HepG2 (cell line): ENCODE data around the gene FXYD5. TPM values are rescaled to one million over a fixed set of nuclear protein-coding genes. Genes with fewer than 3 reads are reported as not detected.

Experiments
- ARID3A ChIP-seq: IDR thresholded peaks from 2 replicates; pipeline ENCODE4 v1.6.1; 2012; ENCODE audit warnings: low read depth, low read length, improper control_type of control experiment
- CEBPB ChIP-seq: IDR thresholded peaks from 2 replicates; pipeline ENCODE4 v1.6.1; 2011; ENCODE audit warnings: low read depth, low read length, improper control_type of control experiment, borderline replicate concordance
- ERF ChIP-seq: IDR thresholded peaks from 2 replicates; pipeline ENCODE4 v1.6.1; 2018; ENCODE audit warnings: missing biosample characterization, missing genetic modification reagents
- HNRNPH1 ChIP-seq: fragments of 200-400 bp; formaldehyde crosslinking; optimal IDR thresholded peaks from 2 replicates; pipeline ENCODE3; 2017; ENCODE audit warnings: mild to moderate bottlenecking, low read depth, low read length
- MTF2 ChIP-seq: sonication (generic); formaldehyde crosslinking; IDR thresholded peaks from 2 replicates; pipeline ENCODE4 v1.5.0; 2020; ENCODE audit warnings: missing genetic modification reagents, borderline replicate concordance
- RFXAP ChIP-seq: sonication (generic); formaldehyde crosslinking; IDR thresholded peaks from 2 replicates; pipeline ENCODE4 v1.4.0; 2020; ENCODE audit warnings: missing genetic modification reagents, borderline replicate concordance
- ZBTB21 ChIP-seq: sonication (generic); formaldehyde crosslinking; IDR thresholded peaks from 2 replicates; pipeline ENCODE4 v1.4.0; 2020; ENCODE audit warnings: missing genetic modification reagents
- ZNF101 ChIP-seq: sonication (generic); formaldehyde crosslinking; IDR thresholded peaks from 2 replicates; pipeline ENCODE4 v1.4.0; 2020; ENCODE audit warnings: mild to moderate bottlenecking, low read depth, missing genetic modification reagents, borderline replicate concordance
- ZNF280D ChIP-seq: sonication (generic); formaldehyde crosslinking; IDR thresholded peaks from 2 replicates; pipeline ENCODE4 v1.5.1; 2020; ENCODE audit warnings: mild to moderate bottlenecking, missing genetic modification reagents
- ZNF549 ChIP-seq: sonication (generic); formaldehyde crosslinking; IDR thresholded peaks from 2 replicates; pipeline ENCODE4 v1.5.0; 2020; ENCODE audit warnings: missing genetic modification reagents
- ZNF788 ChIP-seq: sonication (generic); formaldehyde crosslinking; IDR thresholded peaks from 2 replicates; pipeline ENCODE4 v1.5.0; 2020; ENCODE audit warnings: mild to moderate bottlenecking, missing genetic modification reagents, borderline replicate concordance
- ZNF883 ChIP-seq: sonication (generic); formaldehyde crosslinking; IDR thresholded peaks from 2 replicates; pipeline ENCODE4 v1.5.1; 2020; ENCODE audit warnings: mild to moderate bottlenecking, missing genetic modification reagents; ENCODE audit errors: not compliant biosample characterization
- ZSCAN21 ChIP-seq: sonication (generic); formaldehyde crosslinking; IDR thresholded peaks from 2 replicates; pipeline ENCODE4 v1.8.0; 2022; ENCODE audit warnings: mild to moderate bottlenecking, missing genetic modification reagents, moderate library complexity, borderline replicate concordance
- ZSCAN30 ChIP-seq: sonication (generic); formaldehyde crosslinking; IDR thresholded peaks from 2 replicates; pipeline ENCODE4 v1.5.0; 2020; ENCODE audit warnings: mild to moderate bottlenecking, missing genetic modification reagents
- polyA plus RNA-seq, 8 experiments: library from polyadenylated mRNA; depleted of rRNA in 3 of 8; stranded (reverse) in 7 of 8; unstranded in 1 of 8; fragments of >200 nt; fragmentation: Illumina TruSeq in 4 of 8; extraction: Trizol in 4 of 8; gene quantifications; 2 replicates each; pipeline versions ENCODE4 v1.2.1 to v1.2.3, GENCODE V29; 2011 to 2016; ENCODE audit warnings: low read depth in 4 of 8, missing spikeins in 1 of 8, mixed read lengths in 1 of 8; ENCODE audit not compliant: insufficient read depth in 1 of 8
- total RNA-seq, 5 experiments: library from RNA; depleted of rRNA; stranded (reverse); fragments of >200 nt; fragmentation: Illumina TruSeq; extraction: Trizol; gene quantifications; 2 replicates each; pipeline ENCODE4 v1.2.3, GENCODE V29; 2016; ENCODE audit warnings: low read depth in 1 of 5
- TF ChIP-seq, protein P1 (sequence below), 2 experiments: fragments of 450-650 bp in 1 of 2; sonication (generic) in 1 of 2; formaldehyde crosslinking; IDR thresholded peaks; 2 replicates each; pipeline versions ENCODE4 v1.5.0 to v1.8.0; 2020 to 2022; ENCODE audit warnings: mild to moderate bottlenecking in 1 of 2, missing genetic modification reagents in 1 of 2
- TF ChIP-seq, protein P2 (sequence below): sonication (generic); formaldehyde crosslinking; IDR thresholded peaks from 2 replicates; pipeline ENCODE4 v1.8.0; 2022; ENCODE audit warnings: missing genetic modification reagents, mild to moderate bottlenecking, moderate library complexity, borderline replicate concordance
- TF ChIP-seq, protein P3 (sequence below): sonication (generic); formaldehyde crosslinking; IDR thresholded peaks from 2 replicates; pipeline ENCODE4 v1.4.0; 2020; ENCODE audit warnings: mild to moderate bottlenecking, missing genetic modification reagents

Gene FXYD5
- total and polyA plus RNA-seq, 2 of the 13 experiments (the other 11 are each of a cell fraction or from before 2014, with no cell fraction given), result 0.65 TPM; not detected in 1

DNA sequence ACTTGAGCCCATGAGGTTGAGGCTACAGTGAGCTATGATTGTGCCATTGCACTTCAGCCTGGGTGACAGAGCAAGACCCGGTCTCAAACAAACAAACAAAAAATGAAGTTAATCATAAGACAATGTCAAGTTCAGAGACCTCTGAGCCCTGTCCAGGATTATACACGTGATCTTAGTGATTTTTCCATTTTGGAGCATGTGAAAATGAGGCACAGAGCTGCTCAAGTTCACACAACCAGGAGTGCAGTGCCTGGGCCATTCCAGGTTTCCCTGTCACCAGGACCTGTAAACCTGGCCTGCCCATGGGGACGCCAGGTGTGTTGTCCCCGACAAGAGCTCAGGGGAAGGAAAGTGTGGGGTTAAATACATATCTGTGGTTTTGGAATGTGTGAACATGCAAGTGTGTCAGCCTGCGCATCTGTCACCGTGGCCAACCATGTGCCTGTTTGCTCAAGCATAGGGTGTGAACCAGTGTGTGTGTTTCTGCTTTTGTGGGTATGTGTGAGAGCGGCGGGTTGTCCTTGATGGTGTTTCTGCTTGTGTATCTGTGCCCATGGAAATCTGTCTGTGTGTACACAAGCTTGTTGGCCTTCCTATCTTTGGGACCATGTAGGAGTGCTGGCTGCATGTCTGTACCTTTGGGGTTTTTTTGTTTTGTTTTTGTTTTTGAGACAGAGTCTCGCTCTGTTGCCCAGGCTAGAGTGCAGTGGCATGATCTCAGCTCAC, 17.4 kb upstream of the FXYD5 start (continued):
- TF ChIP-seq ZNF788, result no peak
- no peak for TF ChIP-seq ZNF549 (CRISPR knock-in tag)
- TF ChIP-seq HNRNPH1, result no peak
- TF ChIP-seq MTF2 (CRISPR knock-in tag), result no peak
- TF ChIP-seq CEBPB, result no peak
- TF ChIP-seq ARID3A, result 0 out of 2 replicates have a peak, but pooled peaks have one; percentile 8
- no peak for TF ChIP-seq ZBTB21 (CRISPR knock-in tag)
- TF ChIP-seq ZSCAN30 (CRISPR knock-in tag), result no peak
- TF ChIP-seq, protein P1, sequence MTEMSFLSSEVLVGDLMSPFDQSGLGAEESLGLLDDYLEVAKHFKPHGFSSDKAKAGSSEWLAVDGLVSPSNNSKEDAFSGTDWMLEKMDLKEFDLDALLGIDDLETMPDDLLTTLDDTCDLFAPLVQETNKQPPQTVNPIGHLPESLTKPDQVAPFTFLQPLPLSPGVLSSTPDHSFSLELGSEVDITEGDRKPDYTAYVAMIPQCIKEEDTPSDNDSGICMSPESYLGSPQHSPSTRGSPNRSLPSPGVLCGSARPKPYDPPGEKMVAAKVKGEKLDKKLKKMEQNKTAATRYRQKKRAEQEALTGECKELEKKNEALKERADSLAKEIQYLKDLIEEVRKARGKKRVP (CRISPR knock-in tag; IDR thresholded peaks at IDR 0.05), result no peak
- peak; percentile 50; the same call in 1 of the 2 replicates for TF ChIP-seq ZSCAN21 (CRISPR knock-in tag)
- no peak for TF ChIP-seq ZNF280D
- no peak for TF ChIP-seq ZNF101 (CRISPR knock-in tag)
- TF ChIP-seq ERF (CRISPR knock-in tag), result peak; percentile 38; the same call in 1 of the 2 replicates
- TF ChIP-seq ZNF883, result peak; percentile 23
- TF ChIP-seq, protein P2, sequence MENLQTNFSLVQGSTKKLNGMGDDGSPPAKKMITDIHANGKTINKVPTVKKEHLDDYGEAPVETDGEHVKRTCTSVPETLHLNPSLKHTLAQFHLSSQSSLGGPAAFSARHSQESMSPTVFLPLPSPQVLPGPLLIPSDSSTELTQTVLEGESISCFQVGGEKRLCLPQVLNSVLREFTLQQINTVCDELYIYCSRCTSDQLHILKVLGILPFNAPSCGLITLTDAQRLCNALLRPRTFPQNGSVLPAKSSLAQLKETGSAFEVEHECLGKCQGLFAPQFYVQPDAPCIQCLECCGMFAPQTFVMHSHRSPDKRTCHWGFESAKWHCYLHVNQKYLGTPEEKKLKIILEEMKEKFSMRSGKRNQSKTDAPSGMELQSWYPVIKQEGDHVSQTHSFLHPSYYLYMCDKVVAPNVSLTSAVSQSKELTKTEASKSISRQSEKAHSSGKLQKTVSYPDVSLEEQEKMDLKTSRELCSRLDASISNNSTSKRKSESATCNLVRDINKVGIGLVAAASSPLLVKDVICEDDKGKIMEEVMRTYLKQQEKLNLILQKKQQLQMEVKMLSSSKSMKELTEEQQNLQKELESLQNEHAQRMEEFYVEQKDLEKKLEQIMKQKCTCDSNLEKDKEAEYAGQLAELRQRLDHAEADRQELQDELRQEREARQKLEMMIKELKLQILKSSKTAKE (CRISPR knock-in tag), result peak; percentile 90
- no peak for TF ChIP-seq RFXAP (CRISPR knock-in tag)
- TF ChIP-seq, protein P3, sequence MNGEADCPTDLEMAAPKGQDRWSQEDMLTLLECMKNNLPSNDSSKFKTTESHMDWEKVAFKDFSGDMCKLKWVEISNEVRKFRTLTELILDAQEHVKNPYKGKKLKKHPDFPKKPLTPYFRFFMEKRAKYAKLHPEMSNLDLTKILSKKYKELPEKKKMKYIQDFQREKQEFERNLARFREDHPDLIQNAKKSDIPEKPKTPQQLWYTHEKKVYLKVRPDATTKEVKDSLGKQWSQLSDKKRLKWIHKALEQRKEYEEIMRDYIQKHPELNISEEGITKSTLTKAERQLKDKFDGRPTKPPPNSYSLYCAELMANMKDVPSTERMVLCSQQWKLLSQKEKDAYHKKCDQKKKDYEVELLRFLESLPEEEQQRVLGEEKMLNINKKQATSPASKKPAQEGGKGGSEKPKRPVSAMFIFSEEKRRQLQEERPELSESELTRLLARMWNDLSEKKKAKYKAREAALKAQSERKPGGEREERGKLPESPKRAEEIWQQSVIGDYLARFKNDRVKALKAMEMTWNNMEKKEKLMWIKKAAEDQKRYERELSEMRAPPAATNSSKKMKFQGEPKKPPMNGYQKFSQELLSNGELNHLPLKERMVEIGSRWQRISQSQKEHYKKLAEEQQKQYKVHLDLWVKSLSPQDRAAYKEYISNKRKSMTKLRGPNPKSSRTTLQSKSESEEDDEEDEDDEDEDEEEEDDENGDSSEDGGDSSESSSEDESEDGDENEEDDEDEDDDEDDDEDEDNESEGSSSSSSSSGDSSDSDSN (CRISPR knock-in tag), result 0 out of 2 replicates have a peak, but pooled peaks have one; percentile 20
